ENCODE results near the gene CDK2AP2. TPM values are rescaled to one million over a fixed set of nuclear protein-coding genes. Genes with fewer than 3 reads are reported as not detected.

The CDK2AP2 gene
- total and polyA plus RNA-seq, 9 of the 15 experiments (the other 6 are each of a cell fraction or from before 2014, with no cell fraction given): 4.4 to 47.4 (median 21.7) TPM

GRCh38 chr11:67463680-67464410 is 44.1 kb downstream of the CDK2AP2 start (continued):
- TF ChIP-seq MTA2 (IDR thresholded peaks at IDR 0.05; ENCODE audit: low read depth): 0 out of 2 replicates have a peak, but pooled peaks have one; percentile 4
- no peak for TF ChIP-seq CBFA2T2 (conservative IDR thresholded peaks at IDR 0.05)
- TF ChIP-seq SP1 (CRISPR knock-in tag; IDR thresholded peaks at IDR 0.05): 0 out of 2 replicates have a peak, but pooled peaks have one; percentile 23
- no peak for TF ChIP-seq FOXP4 (CRISPR knock-in tag; IDR thresholded peaks at IDR 0.05; ENCODE audit: borderline replicate concordance)
- TF ChIP-seq MTA1 (IDR thresholded peaks at IDR 0.05; ENCODE audit: borderline replicate concordance): peak; percentile 95
- TF ChIP-seq, protein P1, sequence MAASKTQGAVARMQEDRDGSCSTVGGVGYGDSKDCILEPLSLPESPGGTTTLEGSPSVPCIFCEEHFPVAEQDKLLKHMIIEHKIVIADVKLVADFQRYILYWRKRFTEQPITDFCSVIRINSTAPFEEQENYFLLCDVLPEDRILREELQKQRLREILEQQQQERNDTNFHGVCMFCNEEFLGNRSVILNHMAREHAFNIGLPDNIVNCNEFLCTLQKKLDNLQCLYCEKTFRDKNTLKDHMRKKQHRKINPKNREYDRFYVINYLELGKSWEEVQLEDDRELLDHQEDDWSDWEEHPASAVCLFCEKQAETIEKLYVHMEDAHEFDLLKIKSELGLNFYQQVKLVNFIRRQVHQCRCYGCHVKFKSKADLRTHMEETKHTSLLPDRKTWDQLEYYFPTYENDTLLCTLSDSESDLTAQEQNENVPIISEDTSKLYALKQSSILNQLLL (CRISPR knock-in tag; IDR thresholded peaks at IDR 0.05; ENCODE audit: borderline replicate concordance): no peak
- TF ChIP-seq, protein P2, sequence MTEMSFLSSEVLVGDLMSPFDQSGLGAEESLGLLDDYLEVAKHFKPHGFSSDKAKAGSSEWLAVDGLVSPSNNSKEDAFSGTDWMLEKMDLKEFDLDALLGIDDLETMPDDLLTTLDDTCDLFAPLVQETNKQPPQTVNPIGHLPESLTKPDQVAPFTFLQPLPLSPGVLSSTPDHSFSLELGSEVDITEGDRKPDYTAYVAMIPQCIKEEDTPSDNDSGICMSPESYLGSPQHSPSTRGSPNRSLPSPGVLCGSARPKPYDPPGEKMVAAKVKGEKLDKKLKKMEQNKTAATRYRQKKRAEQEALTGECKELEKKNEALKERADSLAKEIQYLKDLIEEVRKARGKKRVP (CRISPR knock-in tag; IDR thresholded peaks at IDR 0.05): 0 out of 2 replicates have a peak, but pooled peaks have one; percentile 64
- TF ChIP-seq ETS2 (tag; IDR thresholded peaks at IDR 0.05; ENCODE audit: borderline replicate concordance, poor library complexity, severe bottlenecking): no peak
- TF ChIP-seq ZNF764 (CRISPR knock-in tag; IDR thresholded peaks at IDR 0.05; ENCODE audit: low read depth): no peak
- TF ChIP-seq MEIS2 (IDR thresholded peaks at IDR 0.05; ENCODE audit: partially characterized antibody): no peak
- TF ChIP-seq BCOR (IDR thresholded peaks at IDR 0.05): no peak
- peak; percentile 81; the same call in 1 of the 2 replicates for TF ChIP-seq CREB3 (tag; conservative IDR thresholded peaks at IDR 0.05; ENCODE audit: low read depth)
- TF ChIP-seq DDX20 (tag; IDR thresholded peaks at IDR 0.05; ENCODE audit: low read depth): no peak
- TF ChIP-seq MEF2D (tag; conservative IDR thresholded peaks at IDR 0.05; ENCODE audit: low read depth): 0 out of 2 replicates have a peak, but pooled peaks have one; percentile 15
- peak; percentile 72 for TF ChIP-seq SUPT5H (IDR thresholded peaks at IDR 0.05)
- TF ChIP-seq, protein P3, sequence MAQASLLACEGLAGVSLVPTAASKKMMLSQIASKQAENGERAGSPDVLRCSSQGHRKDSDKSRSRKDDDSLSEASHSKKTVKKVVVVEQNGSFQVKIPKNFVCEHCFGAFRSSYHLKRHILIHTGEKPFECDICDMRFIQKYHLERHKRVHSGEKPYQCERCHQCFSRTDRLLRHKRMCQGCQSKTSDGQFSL (CRISPR knock-in tag; IDR thresholded peaks at IDR 0.05): no peak
- TF ChIP-seq, protein P3 (tag; IDR thresholded peaks at IDR 0.05): 0 out of 4 replicates have a peak, but pooled peaks of 1 of the 2 experiments have one; percentile 43
- TF ChIP-seq ZKSCAN8 (CRISPR knock-in tag; IDR thresholded peaks at IDR 0.05): peak; percentile 62; the same call in 1 of the 2 replicates
- TF ChIP-seq ARHGAP35 (IDR thresholded peaks at IDR 0.05; ENCODE audit: partially characterized antibody): no peak
- no peak for TF ChIP-seq ETV1 (tag; conservative IDR thresholded peaks at IDR 0.05; ENCODE audit: low read depth)
- TF ChIP-seq ZBED1 (IDR thresholded peaks at IDR 0.05): peak; percentile 62; the same call in 1 of the 2 replicates
- peak; percentile 92 for TF ChIP-seq SMAD4 (CRISPR knock-in tag; conservative IDR thresholded peaks at IDR 0.05)
- no peak for TF ChIP-seq PRMT5 (CRISPR knock-in tag; IDR thresholded peaks at IDR 0.05)
